ENCODE results near the gene XNDC1N.
"Not testable (repeated sequence)": the region's sequence is repeated elsewhere in the genome, so short reads cannot be mapped to it uniquely, and the experiment has no call there.

The XNDC1N gene

DNA sequence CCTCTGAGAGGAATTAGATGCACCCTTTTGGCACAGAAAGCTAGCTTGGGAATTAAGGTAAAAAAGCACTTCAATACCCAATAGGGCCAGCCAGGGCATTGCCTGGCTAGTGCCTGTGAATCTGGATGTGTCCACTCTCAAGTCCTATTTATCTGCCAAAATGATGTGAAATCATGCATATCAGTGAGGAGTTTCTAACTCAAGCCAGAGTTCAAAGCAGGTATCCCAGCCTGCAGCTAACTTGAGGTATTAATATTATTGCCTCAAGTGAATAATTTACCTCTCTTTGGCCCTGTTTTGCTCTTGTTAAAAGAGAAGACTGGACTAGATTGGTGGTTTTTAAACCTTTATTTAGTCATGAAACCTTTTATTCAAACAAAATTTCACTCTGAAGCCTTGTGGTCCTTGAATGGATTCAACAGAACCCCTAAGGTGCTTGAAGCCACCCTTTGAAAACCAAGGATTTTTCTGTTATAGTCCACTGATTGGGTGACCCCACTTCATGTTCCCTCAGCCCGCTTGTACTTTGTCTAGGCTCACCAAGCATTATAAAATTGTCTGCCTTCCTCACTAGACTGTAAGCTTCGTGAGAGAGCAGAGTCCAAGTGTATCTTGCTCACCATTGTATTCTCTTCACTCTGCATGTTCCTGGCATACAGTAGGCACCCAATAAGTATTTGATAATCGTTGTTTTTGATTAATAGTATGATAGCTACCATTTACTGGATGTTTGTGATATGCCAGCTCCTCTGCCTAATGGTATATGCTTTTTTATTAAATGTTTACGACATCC is 4.9 kb upstream of the XNDC1N start:
- H3K4me3 ChIP-seq (ENCODE audit: low read depth, low read length): no peak overlapping the region

DNA sequence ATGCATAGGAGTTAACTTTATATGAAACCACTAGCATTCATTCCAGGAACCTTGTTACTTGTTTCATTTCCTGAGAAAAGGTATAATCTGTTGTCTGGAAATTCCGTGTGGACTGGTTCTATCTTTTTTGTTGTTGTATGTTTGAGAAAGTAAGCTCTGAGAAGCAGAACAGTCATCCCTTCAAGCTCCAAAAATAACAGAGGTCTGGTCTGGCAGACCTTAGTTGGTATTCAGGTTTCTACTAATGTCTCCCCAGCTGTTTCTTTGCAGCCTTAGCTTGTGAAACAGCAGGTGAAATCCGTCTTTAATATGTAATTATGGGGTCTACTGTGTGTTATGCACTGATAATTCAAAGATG is 2.8 kb upstream of the XNDC1N start:
- H3K4me3 ChIP-seq (ENCODE audit: low read depth, low read length): no peak overlapping the region

DNA sequence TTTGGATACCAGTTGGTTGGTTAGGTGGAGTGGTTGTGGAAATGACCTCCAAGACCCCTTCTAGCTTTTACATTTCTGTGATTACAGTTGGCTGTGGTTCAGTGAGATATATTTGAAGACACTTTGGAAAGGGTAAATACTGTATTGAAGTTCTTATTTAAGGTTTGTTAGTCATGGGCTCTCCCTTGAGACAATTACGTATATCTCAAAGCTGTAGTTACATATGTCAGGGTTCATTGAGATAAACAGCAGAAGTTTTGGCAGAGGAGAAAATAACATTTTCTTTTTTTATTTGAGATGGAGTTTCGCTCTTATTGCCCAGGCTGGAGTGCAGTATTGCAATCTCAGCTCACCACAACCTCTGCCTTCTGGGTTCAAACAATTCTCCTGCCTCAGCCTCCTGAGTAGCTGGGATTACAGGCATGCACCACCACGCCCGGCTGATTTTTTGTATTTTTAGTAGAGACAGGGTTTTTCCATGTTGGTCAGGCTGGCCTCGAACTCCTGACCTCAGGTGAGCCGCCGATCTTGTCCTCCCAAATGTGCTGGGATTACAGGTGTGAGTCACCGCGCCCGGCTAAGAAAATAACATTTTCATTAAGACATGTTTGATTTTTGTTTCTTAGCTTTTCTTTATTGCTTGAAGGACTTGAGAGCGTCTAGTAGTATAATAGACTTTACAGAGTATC is 2.3 kb upstream of the XNDC1N start:
- no peak overlapping the region for H3K4me3 ChIP-seq (ENCODE audit: low read depth, low read length)

DNA sequence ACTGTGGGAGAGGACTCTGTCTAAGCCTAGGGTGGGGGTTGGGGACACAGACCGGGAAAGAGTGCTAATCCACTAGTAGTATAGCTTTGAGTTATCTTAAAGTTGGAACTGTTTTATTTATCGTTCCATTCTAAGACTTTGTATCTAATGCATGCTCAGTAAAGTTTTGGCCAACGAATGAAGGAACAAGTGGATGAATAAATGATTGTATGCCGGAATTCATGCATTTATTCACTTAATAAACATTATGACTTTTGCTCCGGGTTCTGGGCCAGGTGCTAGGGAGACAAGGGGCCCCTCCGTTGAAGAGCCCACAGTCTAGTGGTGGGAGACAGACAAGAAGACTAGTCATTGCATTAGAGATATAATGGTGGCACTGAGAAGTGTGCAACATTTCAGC is 1.1 kb upstream of the XNDC1N start:
- H3K4me3 ChIP-seq (ENCODE audit: low read depth, low read length): peak overlapping the region; percentile 96

DNA sequence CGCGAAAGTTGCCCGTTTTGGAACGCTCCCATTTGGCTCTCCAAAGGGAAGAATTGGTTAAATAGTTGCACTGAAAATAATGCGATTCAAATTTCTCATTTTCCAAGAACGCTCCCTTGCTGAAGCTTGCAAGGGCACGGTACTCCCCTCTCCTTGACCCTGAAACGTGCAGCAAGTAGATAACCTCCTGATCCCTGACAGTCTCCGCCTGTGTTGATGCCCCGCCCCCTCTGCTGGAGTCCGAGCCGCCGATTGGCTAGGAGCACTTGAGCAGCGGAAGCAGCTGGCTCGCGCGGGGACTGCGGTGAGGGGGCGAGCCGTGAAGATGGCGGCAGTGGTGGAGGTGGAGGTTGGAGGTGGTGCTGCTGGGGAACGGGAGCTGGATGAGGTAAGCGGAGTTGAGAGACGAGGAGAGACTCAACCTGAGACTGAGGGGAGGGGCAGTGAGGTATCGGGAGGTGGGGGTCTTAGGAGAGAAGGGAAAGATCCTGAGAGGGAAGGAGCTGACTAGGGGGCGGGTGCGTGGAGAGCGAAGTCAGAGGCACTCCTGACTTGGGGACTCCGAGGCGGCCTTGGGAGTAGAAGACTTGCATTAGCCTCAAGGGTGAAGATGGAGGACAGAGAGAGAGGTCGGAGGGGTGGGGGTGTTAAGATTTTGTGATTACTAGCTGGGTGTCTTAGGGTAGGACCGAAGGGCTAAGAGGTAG is 496 bp upstream of the XNDC1N start, which contains the start of gene RNF121:
RNF121 (plus strand) TSS at position 310 of the 707 bp plus-strand sequence; CDS start at position 326, 16 bp downstream.
- H3K4me3 ChIP-seq (ENCODE audit: low read depth, low read length): peak within 1 kb of the TSS; percentile 96

DNA sequence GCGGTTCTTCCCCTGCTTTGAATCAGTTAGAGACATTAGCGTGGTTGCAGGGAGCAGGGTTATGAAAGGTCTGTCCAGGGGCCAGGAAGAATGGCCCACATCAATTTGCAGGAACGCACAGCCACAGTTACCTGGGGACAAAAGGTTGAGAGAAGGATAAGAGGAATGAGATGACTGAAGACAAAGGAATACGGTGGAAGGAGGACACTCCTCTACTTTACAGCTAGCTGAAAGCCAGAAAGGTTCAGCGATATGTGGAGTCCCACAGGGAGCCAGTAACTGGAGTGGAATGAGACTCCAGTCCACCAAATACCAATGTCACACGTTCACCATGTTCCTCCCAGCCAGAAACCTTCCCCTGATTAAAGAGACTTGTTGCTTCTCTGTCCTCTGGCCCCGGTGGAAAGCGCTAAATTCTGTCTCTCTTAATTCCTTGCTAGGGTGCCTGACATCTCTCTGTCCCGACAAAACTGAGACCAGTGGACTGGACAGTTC is 10.7 kb downstream of the XNDC1N start:
- H3K4me3 ChIP-seq (ENCODE audit: low read depth, low read length): no peak overlapping the region

DNA sequence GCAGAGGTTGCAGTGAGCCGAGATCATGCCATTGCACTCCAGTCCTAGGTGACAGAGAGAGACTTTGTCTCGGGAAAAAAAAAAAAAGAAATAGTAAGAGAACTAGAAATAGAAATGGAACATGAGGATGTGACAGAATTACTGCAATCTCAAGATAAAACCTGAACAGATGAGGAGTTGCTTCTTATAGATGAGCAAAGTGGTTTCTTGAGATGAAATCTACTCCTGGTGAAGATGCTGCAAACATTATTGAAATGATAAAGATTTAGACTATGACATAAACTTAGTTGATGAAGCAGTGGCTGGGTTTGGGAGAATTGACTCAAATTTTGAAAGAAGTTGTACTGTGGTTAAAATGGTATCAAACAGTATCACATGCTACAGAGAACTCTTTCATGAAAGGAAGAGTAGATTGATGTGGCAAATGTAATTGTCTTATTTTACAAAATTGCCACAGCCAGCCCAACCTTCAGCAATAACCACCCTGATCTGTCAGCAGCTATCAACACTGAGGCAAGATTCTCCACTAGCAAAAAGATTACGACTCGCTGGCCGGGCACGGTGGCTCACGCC is 13.7 kb downstream of the XNDC1N start:
- no peak overlapping the region for H3K4me3 ChIP-seq (ENCODE audit: low read depth, low read length)

DNA sequence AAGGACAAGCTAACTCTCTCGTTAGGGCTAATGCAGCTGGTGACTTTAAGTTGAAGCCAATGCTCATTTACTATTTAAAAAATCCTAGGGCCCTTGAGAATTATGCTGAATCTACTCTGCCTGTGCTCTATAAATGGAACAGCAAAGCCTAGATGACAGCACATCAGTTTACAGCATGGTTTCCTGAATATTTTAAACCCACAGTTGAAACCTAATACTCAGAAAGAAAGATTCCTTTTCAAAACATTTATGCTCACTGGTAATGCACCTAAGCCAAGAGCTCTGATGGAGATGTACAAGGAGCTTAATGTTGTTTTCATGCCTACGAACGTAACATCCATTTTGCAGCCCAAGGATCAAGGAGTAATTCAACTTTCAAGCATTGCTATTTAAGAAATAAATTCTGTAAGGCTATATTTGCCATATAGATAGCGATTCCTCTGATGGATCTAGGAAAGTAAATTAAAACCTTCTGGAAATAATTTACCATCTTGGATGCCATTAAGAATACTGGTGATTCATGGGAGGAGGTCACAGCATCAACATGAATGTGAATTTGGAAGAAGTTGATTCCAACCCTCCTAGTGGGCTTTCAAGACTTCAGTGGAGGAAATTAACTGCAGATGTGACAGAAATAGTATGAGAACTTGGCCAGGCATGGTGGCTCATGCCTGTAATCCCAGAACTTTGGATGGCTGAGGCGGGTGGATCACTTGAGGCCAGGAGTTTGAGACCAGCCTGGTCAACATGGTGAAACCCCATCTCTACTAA is 14.5 kb downstream of the XNDC1N start:
- no peak overlapping the region for H3K4me3 ChIP-seq (ENCODE audit: low read depth, low read length)

DNA sequence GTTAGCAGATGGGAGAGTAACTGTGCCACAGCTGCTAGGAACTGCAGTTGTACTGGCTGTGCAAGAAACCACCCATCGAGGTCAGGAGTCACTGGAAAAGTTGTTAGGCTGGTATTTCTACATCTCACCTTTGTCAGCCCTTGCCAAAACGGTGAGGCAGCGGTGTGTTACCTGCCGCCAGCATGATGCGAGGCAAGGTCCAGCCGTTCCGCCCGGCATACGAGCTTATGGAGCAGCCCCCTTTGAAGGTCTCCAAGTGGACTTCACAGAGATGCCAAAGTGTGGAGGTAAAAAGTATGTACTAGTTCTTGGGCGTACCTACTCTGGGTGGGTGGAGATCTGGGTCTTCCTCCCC is 16.4 kb downstream of the XNDC1N start:
- not testable (repeated sequence) for H3K4me3 ChIP-seq (ENCODE audit: low read depth, low read length)

DNA sequence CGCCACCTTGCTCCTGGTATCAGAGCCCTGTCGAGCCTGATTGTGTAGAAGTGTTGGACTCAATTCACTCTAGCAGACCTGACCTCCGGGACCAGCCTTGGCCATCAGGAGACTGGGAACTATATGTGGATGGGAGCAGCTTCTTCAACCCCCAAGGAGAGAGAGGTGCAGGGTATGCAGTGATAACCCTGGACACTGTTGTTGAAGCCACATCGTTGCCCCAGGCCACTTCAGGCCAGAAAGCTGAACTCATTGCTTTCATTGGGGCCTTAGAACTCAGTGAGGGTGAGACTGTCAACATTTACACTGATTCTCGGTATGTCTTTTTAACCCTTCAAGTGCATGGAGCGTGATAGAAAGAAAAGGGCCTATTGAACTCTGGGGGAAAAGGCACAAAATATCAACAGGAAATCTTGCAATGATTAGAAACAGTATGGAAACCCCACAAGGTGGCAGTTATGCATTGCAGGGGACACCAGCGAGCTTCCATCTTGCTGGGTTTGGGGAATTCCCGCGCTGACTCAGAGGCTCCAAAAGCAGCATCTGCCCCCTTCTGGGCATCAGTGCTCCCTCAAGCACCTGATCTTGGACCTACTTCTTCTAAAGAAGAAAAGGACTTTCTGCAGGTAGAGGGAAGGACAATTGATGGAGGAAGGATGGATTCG is 16.9 kb downstream of the XNDC1N start:
- H3K4me3 ChIP-seq (ENCODE audit: low read depth, low read length): not testable (repeated sequence)

DNA sequence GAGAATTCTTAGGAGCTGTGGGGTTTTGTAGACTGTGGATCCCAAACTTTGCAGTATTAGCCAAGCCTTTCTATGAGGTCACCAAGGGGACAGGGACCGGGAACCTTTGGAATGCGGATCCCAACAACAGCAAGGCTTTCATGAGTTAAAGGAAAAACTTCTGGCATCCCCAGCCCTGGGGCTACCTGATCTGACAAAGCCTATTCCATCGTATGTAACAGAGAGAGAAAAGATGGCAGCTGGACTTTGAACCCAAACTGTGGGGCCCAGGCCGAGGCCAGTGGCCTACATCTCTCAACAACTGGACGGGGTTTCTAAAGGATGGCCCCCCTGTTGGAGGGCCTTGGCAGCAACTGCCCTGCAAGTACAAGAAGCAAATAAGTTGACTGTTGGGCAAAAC is 17.6 kb downstream of the XNDC1N start:
- not testable (repeated sequence) for H3K4me3 ChIP-seq (ENCODE audit: low read depth, low read length)

DNA sequence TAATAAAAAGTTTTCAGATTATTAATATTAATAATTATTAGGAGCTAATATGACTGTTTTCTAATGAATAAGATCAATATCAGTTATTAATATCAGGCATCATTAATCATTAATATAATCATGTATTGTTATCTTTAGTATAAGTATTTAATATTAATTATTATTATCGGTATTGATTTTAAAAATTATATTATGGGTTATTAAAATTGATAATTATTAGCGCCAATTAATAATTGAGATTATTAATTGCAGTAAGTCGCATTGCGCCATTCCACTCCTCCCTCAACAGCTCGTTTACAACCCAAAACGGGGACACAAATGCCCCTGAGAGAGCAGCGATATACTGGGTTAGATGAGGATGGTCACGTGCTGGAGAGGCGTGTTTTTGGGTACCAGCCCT is 20.2 kb downstream of the XNDC1N start:
- H3K4me3 ChIP-seq (ENCODE audit: low read depth, low read length): no peak overlapping the region

DNA sequence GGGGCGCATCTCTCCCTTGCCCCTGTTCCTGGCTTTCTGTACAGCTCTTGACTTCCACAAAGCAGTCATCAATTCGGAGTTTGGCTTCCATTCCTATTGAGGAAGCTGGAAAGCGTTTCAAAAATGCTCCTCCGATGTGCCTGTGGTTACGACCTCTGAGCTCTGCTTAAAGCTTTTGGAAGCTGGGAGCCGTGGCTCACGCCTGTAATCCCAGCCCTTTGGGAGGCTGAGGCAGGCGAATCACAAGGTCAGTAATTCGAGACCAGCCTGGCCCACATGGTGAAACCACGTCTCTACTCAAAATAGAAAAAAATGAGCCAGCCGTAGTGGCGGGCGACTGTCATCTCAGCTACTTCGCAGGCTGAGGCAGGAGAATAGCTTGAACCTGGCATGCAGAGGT is 27.3 kb downstream of the XNDC1N start:
- H3K4me3 ChIP-seq (ENCODE audit: low read depth, low read length): not testable (repeated sequence)

DNA sequence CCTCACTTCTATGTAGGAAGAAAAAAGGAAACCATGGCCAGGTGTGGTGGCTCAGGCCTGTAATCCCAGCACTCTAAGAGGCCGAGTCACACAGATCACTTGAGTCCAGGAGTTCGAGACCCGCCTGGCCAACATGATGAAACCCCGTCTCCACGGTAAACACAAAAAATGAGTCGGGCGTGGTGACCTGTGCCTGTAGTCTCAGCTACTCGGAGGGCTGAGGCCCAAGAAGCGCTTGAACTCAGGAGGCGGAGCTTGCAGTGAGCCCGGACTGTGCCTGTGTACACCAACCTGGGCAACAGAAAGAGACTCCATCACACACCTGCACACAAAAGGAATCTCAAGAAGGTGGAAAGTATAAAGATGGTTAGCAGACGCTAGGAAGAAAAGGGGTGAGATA is 32.4 kb downstream of the XNDC1N start:
- H3K4me3 ChIP-seq (ENCODE audit: low read depth, low read length): no peak overlapping the region

DNA sequence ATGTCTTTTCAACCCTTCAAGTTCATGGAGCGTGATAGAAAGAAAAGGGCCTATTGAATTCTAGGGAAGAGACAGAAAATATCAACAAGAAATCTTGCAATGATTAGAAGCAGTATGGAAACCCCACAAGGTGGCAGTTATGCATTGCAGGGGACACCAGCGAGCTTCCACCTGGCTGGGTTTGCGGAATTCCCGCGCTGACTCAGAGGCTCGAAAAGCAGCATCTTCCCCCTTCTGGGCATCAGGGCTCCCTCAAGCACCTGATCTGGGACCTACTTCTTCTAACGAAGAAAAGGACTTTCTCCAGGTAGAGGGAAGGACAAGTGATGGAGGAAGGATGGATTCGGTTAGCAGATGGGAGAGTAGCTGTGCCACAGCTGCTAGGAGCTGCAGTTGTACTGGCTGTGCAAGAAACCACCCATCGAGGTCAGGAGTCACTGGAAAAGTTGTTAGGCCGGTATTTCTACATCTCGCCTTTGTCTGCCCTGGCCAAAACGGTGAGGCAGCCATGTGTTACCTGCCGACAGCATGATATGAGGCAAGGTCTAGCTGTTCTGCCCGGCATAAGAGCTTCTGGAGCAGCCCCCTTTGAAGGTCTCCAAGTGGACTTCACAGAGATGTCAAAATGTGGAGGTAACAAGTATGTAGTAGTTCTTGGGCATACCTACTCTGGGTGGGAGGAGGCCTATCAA is 39.1 kb downstream of the XNDC1N start:
- not testable (repeated sequence) for H3K4me3 ChIP-seq (ENCODE audit: low read depth, low read length)

DNA sequence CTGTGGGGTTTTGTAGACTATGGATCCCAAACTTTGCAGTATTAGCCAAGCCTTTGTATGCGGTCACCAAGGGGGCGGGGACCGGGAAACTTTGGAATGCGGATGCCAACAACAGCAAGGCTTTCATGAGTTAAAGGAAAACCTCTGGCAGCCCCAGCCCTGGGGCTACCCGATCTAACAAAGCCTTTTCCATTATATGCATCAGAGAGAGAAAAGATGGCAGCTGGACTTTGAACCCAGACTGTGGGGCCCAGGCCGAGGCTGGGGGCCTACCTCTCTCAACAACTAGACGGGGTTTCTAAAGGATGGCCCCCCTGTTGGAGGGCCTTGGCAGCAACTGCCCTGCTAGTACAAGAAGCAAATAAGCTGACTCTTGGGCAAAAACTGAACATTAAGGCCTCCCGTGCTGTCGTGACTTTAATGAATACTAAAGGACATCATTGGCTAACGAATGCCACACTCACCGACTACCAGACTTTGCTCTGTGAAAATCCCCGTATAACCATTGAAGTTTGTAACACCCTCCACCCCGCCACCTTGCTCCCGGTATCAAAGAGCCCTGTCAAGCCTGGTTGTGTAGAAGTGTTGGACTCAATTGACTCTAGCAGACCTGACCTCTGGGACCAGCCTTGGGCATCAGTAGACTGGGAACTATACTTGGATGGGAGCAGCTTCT is 39.9 kb downstream of the XNDC1N start:
- H3K4me3 ChIP-seq (ENCODE audit: low read depth, low read length): not testable (repeated sequence)

DNA sequence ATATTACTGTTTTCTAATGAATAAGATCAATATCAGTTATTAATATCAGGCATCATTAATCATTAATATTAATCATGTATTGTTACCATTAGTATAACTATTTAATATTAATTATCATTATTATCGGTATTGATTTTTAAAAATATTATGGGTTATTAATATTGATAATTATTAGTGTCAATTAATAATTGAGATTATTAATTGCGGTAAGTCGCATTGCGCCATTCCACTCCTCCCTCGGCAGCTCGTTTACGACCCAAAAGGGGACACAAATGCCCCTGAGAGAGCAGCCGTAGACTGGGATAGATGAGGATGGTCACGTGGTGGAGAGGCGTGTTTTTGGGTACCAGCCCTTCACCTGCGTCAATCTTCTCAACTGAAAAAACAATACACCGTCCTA is 42.6 kb downstream of the XNDC1N start:
- not testable (repeated sequence) for H3K4me3 ChIP-seq (ENCODE audit: low read depth, low read length)

Measured in iPS-11a (cell line).